ENCODE results near the gene LOXL4. TPM values are rescaled to one million over a fixed set of nuclear protein-coding genes. Genes with fewer than 3 reads are reported as not detected.

Gene LOXL4
- total RNA-seq, 1 experiment from 2014 or later = not detected

GRCh38 chr10:98238391-98238790 is 29.6 kb downstream of the LOXL4 start:
- H3K27ac ChIP-seq (ENCODE audit: low read depth, low read length, poor library complexity, severe bottlenecking) = no peak overlapping the region
- H3K4me3 ChIP-seq (ENCODE audit: low read depth, low read length, poor library complexity, severe bottlenecking) = no peak overlapping the region
- H3K4me1 ChIP-seq (ENCODE audit: insufficient read depth, low read length, poor library complexity, severe bottlenecking) = no peaks in the 10 kb centered on the region
- no TSS peak for BruUV-seq (replicated peaks)
- intact Hi-C loops (cut with micrococcal nuclease; ENCODE audit: unreplicated experiment) = no loop called here
- ChIA-PET CTCF (no interaction called here), POLR2A (ENCODE audit: low non-redundant PET) (no interaction called here)
- no peaks in the 10 kb centered on the region for H3K36me3 ChIP-seq (ENCODE audit: insufficient read depth, low read length, poor library complexity, severe bottlenecking)
- no peaks in the 10 kb centered on the region for H3K27me3 ChIP-seq (replicated peaks; ENCODE audit: insufficient read depth, low read depth, low read length, poor library complexity)
- TF ChIP-seq CTCF (conservative IDR thresholded peaks at IDR 0.05; ENCODE audit: low read depth, low read length) (no peak), EZH2 (IDR thresholded peaks at IDR 0.05; ENCODE audit: borderline replicate concordance, low read depth, low read length, poor library complexity, severe bottlenecking) (no peak)
- no peaks in the 10 kb centered on the region for H3K9me3 ChIP-seq (ENCODE audit: low read depth, low read length, poor library complexity, severe bottlenecking)
- DNase-seq (ENCODE audit: low spot score) = no peak

- Histone ChIP-seq H3K27ac (ENCODE audit: low read depth, low read length, poor library complexity, severe bottlenecking) (no peak overlapping the region), H3K4me1 (ENCODE audit: insufficient read depth, low read length, poor library complexity, severe bottlenecking) (no peaks in the 10 kb centered on the region), H3K9me3 (ENCODE audit: low read depth, low read length, poor library complexity, severe bottlenecking) (no peaks in the 10 kb centered on the region), H3K36me3 (ENCODE audit: insufficient read depth, low read length, poor library complexity, severe bottlenecking) (no peaks in the 10 kb centered on the region), H3K4me3 (ENCODE audit: low read depth, low read length, poor library complexity, severe bottlenecking) (no peak overlapping the region), H3K27me3 (replicated peaks; ENCODE audit: insufficient read depth, low read depth, low read length, poor library complexity) (no peaks in the 10 kb centered on the region)
- BruUV-seq (replicated peaks) = TSS peak; percentile 12
- ChIA-PET POLR2A (ENCODE audit: low non-redundant PET) (no interaction called here), CTCF (no interaction called here)
- no peak for TF ChIP-seq CTCF (conservative IDR thresholded peaks at IDR 0.05; ENCODE audit: low read depth, low read length)
- TF ChIP-seq EZH2 (IDR thresholded peaks at IDR 0.05; ENCODE audit: borderline replicate concordance, low read depth, low read length, poor library complexity, severe bottlenecking) = no peak
- intact Hi-C loops (cut with micrococcal nuclease; ENCODE audit: unreplicated experiment) = no loop called here
- no peak for DNase-seq (ENCODE audit: low spot score)
These were observed 31.1 kb downstream of the LOXL4 start for GRCh38 chr10:98236862-98237261.

DNA sequence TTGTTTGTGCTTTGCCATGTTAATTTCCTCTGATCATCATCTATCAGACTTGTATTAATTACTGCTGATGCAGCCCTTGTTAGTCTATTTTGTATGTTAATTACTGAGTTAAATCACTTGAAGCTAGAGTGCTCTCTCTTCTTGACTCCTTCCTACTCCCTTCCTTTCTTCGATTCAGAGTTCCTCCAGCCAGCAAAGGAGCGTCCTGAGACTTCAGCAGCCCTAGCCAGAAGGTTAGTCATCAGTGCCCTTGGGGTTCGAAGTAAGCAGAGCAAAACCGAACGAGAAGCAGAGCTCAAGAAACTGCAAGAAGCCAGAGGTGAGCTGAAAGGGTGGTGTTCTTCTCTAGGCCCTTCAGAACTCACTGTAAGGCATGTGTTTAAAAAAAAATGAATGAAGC is 32.1 kb downstream of the LOXL4 start:
- H3K27ac ChIP-seq (ENCODE audit: low read depth, low read length, poor library complexity, severe bottlenecking) = no peak overlapping the region
- no TSS peak for BruUV-seq (replicated peaks)
- H3K36me3 ChIP-seq (ENCODE audit: insufficient read depth, low read length, poor library complexity, severe bottlenecking) = no peaks in the 10 kb centered on the region
- no peak overlapping the region for H3K4me3 ChIP-seq (ENCODE audit: low read depth, low read length, poor library complexity, severe bottlenecking)
- intact Hi-C loops (cut with micrococcal nuclease; ENCODE audit: unreplicated experiment) = no loop called here
- TF ChIP-seq EZH2 (IDR thresholded peaks at IDR 0.05; ENCODE audit: borderline replicate concordance, low read depth, low read length, poor library complexity, severe bottlenecking) = no peak
- no peak for TF ChIP-seq CTCF (conservative IDR thresholded peaks at IDR 0.05; ENCODE audit: low read depth, low read length)
- DNase-seq (ENCODE audit: low spot score) = no peak
- H3K9me3 ChIP-seq (ENCODE audit: low read depth, low read length, poor library complexity, severe bottlenecking) = no peaks in the 10 kb centered on the region
- no peaks in the 10 kb centered on the region for H3K27me3 ChIP-seq (replicated peaks; ENCODE audit: insufficient read depth, low read depth, low read length, poor library complexity)
- ChIA-PET POLR2A (ENCODE audit: low non-redundant PET) (no interaction called here), CTCF (interaction anchor here (0.5 kb wide), 1 partner anchor 523 kb away, joined by 3 read pairs; the partner anchor contains the start of gene MARVELD1)
- H3K4me1 ChIP-seq (ENCODE audit: insufficient read depth, low read length, poor library complexity, severe bottlenecking) = no peaks in the 10 kb centered on the region

Data from A673 (cell line).